ENCODE results near the gene TUBGCP3. TPM values are rescaled to one million over a fixed set of nuclear protein-coding genes. Genes with fewer than 3 reads are reported as not detected.

Gene TUBGCP3
- total RNA-seq, 1 donor from 2014 or later: 14.0 TPM

DNA sequence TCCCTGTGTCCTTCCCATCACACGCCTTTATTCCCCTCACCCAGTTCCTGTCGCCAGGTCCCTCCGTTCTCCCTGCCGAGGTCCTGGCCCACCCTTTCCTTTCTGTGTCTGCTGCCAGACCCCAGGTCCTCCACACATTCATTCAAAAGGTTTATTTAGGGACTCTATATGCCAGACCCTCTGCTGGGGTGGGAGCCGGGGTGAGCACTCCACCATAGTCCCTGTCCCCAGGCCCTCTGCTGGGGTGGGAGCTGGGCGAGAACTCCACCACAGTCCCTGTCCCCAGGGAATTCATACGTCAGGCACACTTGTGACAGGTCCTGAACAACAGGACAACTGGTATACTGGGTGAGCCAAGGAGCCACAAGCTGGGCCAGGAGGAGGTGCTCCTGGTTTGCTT is 34.4 kb upstream of the TUBGCP3 start:
- Mint-ChIP-seq H3K27ac (ENCODE audit: unreplicated experiment) (no peak overlapping the region), H3K27me3 (ENCODE audit: low read depth, unreplicated experiment) (peaks cover 54% of the 10 kb centered on the region), H3K4me3 (ENCODE audit: unreplicated experiment) (no peak overlapping the region), H3K9me3 (ENCODE audit: unreplicated experiment) (no peaks in the 10 kb centered on the region), H3K4me1 (ENCODE audit: low read depth, unreplicated experiment) (no peaks in the 10 kb centered on the region), H3K36me3 (ENCODE audit: low read depth, unreplicated experiment) (no peaks in the 10 kb centered on the region)
- no peaks in the 10 kb centered on the region for H3K9me3 ChIP-seq (ENCODE audit: insufficient read depth, low read depth, low read length)
- no peak for TF ChIP-seq EZH2 (IDR thresholded peaks at IDR 0.05; ENCODE audit: insufficient read depth, low read length)
- TF ChIP-seq, protein P1, sequence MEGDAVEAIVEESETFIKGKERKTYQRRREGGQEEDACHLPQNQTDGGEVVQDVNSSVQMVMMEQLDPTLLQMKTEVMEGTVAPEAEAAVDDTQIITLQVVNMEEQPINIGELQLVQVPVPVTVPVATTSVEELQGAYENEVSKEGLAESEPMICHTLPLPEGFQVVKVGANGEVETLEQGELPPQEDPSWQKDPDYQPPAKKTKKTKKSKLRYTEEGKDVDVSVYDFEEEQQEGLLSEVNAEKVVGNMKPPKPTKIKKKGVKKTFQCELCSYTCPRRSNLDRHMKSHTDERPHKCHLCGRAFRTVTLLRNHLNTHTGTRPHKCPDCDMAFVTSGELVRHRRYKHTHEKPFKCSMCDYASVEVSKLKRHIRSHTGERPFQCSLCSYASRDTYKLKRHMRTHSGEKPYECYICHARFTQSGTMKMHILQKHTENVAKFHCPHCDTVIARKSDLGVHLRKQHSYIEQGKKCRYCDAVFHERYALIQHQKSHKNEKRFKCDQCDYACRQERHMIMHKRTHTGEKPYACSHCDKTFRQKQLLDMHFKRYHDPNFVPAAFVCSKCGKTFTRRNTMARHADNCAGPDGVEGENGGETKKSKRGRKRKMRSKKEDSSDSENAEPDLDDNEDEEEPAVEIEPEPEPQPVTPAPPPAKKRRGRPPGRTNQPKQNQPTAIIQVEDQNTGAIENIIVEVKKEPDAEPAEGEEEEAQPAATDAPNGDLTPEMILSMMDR (IDR thresholded peaks at IDR 0.05; ENCODE audit: insufficient read depth, low read depth, low read length): no peak
- no peaks in the 10 kb centered on the region for H4K20me1 ChIP-seq (ENCODE audit: insufficient read depth, low read length)
- no peak overlapping the region for H2AFZ ChIP-seq (ENCODE audit: low read depth, low read length)
- H3K9ac ChIP-seq (ENCODE audit: low read length): no peak overlapping the region
- H3K4me3 ChIP-seq (ENCODE audit: insufficient read depth, low read depth, low read length): no peak overlapping the region
- no peaks in the 10 kb centered on the region for H3K4me1 ChIP-seq (ENCODE audit: insufficient read depth, low read length)
- FAIRE-seq (no peak), DNase-seq (ENCODE audit: low read depth) (no peak)
- H3K27ac ChIP-seq (ENCODE audit: low read depth, low read length): no peak overlapping the region
- no peaks in the 10 kb centered on the region for H3K36me3 ChIP-seq (ENCODE audit: insufficient read depth, low read length)
- peaks cover 5% of the 10 kb centered on the region for H3K27me3 ChIP-seq (ENCODE audit: insufficient read depth, low read length)
- H3K4me2 ChIP-seq (ENCODE audit: low read length): no peak overlapping the region
- H3K79me2 ChIP-seq (ENCODE audit: insufficient read depth, low read length): no peaks in the 10 kb centered on the region

GRCh38 chr13:112619730-112620631 is 32.0 kb upstream of the TUBGCP3 start:
- no peaks in the 10 kb centered on the region for H3K4me1 Mint-ChIP-seq (ENCODE audit: low read depth, unreplicated experiment)
- Histone ChIP-seq H3K4me2 (ENCODE audit: low read length) (peak overlapping the region; percentile 58), H3K4me3 (ENCODE audit: insufficient read depth, low read depth, low read length) (no peak overlapping the region), H3K79me2 (ENCODE audit: insufficient read depth, low read length) (no peaks in the 10 kb centered on the region), H4K20me1 (ENCODE audit: insufficient read depth, low read length) (no peaks in the 10 kb centered on the region), H3K27ac (ENCODE audit: low read depth, low read length) (no peak overlapping the region), H3K9ac (ENCODE audit: low read length) (no peak overlapping the region), H2AFZ (ENCODE audit: low read depth, low read length) (peak overlapping the region; percentile 23), H3K36me3 (ENCODE audit: insufficient read depth, low read length) (no peaks in the 10 kb centered on the region), H3K4me1 (ENCODE audit: insufficient read depth, low read length) (no peaks in the 10 kb centered on the region), H3K9me3 (ENCODE audit: insufficient read depth, low read depth, low read length) (no peaks in the 10 kb centered on the region), H3K27me3 (ENCODE audit: insufficient read depth, low read length) (peaks cover 5% of the 10 kb centered on the region)
- TF ChIP-seq, protein P1 (IDR thresholded peaks at IDR 0.05; ENCODE audit: insufficient read depth, low read depth, low read length): no peak
- peak; percentile 50 for DNase-seq (ENCODE audit: low read depth)
- H3K4me3 Mint-ChIP-seq (ENCODE audit: unreplicated experiment): no peak overlapping the region
- no peaks in the 10 kb centered on the region for H3K9me3 Mint-ChIP-seq (ENCODE audit: unreplicated experiment)
- peaks cover 46% of the 10 kb centered on the region for H3K27me3 Mint-ChIP-seq (ENCODE audit: low read depth, unreplicated experiment)
- no peak overlapping the region for H3K27ac Mint-ChIP-seq (ENCODE audit: unreplicated experiment)
- FAIRE-seq: no peak
- no peaks in the 10 kb centered on the region for H3K36me3 Mint-ChIP-seq (ENCODE audit: low read depth, unreplicated experiment)

DNA sequence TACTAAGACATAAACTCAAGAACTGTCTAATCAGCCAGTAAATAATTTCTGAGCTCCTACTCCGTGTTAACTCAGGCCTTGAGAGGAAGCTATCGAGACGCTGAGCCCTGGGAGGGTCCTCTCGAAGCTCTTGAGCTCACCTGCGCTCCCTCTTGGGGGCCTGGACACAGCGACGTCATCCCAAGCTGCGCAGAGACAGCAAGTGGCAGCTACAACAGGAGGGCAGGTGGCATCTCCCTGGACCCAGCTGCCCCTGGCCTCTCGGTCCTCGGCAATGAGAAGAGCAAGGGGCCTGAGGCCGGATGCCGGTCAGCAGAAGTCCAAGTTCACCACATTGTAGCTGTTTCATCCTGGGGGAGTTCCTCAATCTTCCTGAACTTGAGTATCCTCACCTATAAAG is 30.5 kb upstream of the TUBGCP3 start:
- H3K4me2 ChIP-seq (ENCODE audit: low read length): no peak overlapping the region
- H3K27me3 Mint-ChIP-seq (ENCODE audit: low read depth, unreplicated experiment): peaks cover 44% of the 10 kb centered on the region
- no peaks in the 10 kb centered on the region for H3K36me3 ChIP-seq (ENCODE audit: insufficient read depth, low read length)
- TF ChIP-seq, protein P1 (IDR thresholded peaks at IDR 0.05; ENCODE audit: insufficient read depth, low read depth, low read length): no peak
- no peak for TF ChIP-seq EZH2 (IDR thresholded peaks at IDR 0.05; ENCODE audit: insufficient read depth, low read length)
- H3K4me3 ChIP-seq (ENCODE audit: insufficient read depth, low read depth, low read length): no peak overlapping the region
- H3K4me3 Mint-ChIP-seq (ENCODE audit: unreplicated experiment): no peak overlapping the region
- no peak overlapping the region for H3K9ac ChIP-seq (ENCODE audit: low read length)
- H3K4me1 Mint-ChIP-seq (ENCODE audit: low read depth, unreplicated experiment): no peaks in the 10 kb centered on the region
- H2AFZ ChIP-seq (ENCODE audit: low read depth, low read length): no peak overlapping the region
- H3K9me3 Mint-ChIP-seq (ENCODE audit: unreplicated experiment): peaks cover 2% of the 10 kb centered on the region
- no peaks in the 10 kb centered on the region for H3K9me3 ChIP-seq (ENCODE audit: insufficient read depth, low read depth, low read length)
- H3K4me1 ChIP-seq (ENCODE audit: insufficient read depth, low read length): no peaks in the 10 kb centered on the region
- peaks cover 5% of the 10 kb centered on the region for H3K27me3 ChIP-seq (ENCODE audit: insufficient read depth, low read length)
- H3K36me3 Mint-ChIP-seq (ENCODE audit: low read depth, unreplicated experiment): no peaks in the 10 kb centered on the region
- no peak overlapping the region for H3K27ac Mint-ChIP-seq (ENCODE audit: unreplicated experiment)
- DNase-seq (ENCODE audit: low read depth) (no peak), FAIRE-seq (no peak)
- H3K79me2 ChIP-seq (ENCODE audit: insufficient read depth, low read length): no peaks in the 10 kb centered on the region
- no peaks in the 10 kb centered on the region for H4K20me1 ChIP-seq (ENCODE audit: insufficient read depth, low read length)
- no peak overlapping the region for H3K27ac ChIP-seq (ENCODE audit: low read depth, low read length)
